ENCODE measurements around the gene PRM1.

The PRM1 gene

DNA sequence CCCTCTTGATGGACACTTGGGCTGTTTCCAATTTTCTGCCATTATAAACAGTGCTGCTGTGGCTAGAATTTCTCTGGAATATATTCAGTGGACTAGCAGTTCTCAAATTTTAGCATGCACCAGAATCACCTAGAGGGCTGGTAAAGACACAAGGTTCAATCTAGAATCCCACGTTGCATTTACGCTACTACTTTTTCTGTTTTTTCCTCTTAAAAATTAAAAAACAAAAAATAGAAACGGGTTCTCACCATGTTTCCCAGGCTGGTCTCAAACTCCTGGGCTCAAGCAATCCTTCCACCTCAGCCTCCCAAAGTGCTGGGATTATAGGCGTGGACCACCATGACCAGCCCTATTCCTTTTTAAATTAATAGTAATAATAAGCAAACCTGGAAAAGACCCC, 14.5 kb upstream of the PRM1 start:
- peaks cover 45% of the 10 kb centered on the region for H3K4me1 ChIP-seq (ENCODE audit: insufficient read depth, low read length)
- no peak overlapping the region for H3K9ac ChIP-seq (ENCODE audit: low read depth, low read length)
- peaks cover 3% of the 10 kb centered on the region; the same call in 1 of the 2 replicates for H4K20me1 ChIP-seq (ENCODE audit: insufficient read depth, low read length)
- H2AFZ ChIP-seq (ENCODE audit: low read depth, low read length) = no peak overlapping the region
- H3K79me2 ChIP-seq (ENCODE audit: insufficient read depth, low read length) = no peaks in the 10 kb centered on the region
- no peaks in the 10 kb centered on the region for H3K36me3 ChIP-seq (ENCODE audit: insufficient read depth, low read length)
- no peak overlapping the region for H3K4me2 ChIP-seq (ENCODE audit: insufficient read depth, low read length)
- DNase-seq = no peak
- H3K27ac ChIP-seq (ENCODE audit: low read length) = no peak overlapping the region
- no peak for TF ChIP-seq EZH2 (IDR thresholded peaks at IDR 0.05; ENCODE audit: borderline replicate concordance, low read depth, low read length, severe bottlenecking)
- TF ChIP-seq, protein P1, sequence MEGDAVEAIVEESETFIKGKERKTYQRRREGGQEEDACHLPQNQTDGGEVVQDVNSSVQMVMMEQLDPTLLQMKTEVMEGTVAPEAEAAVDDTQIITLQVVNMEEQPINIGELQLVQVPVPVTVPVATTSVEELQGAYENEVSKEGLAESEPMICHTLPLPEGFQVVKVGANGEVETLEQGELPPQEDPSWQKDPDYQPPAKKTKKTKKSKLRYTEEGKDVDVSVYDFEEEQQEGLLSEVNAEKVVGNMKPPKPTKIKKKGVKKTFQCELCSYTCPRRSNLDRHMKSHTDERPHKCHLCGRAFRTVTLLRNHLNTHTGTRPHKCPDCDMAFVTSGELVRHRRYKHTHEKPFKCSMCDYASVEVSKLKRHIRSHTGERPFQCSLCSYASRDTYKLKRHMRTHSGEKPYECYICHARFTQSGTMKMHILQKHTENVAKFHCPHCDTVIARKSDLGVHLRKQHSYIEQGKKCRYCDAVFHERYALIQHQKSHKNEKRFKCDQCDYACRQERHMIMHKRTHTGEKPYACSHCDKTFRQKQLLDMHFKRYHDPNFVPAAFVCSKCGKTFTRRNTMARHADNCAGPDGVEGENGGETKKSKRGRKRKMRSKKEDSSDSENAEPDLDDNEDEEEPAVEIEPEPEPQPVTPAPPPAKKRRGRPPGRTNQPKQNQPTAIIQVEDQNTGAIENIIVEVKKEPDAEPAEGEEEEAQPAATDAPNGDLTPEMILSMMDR (IDR thresholded peaks at IDR 0.05; ENCODE audit: borderline replicate concordance, extremely low read depth, low read length, poor library complexity, severe bottlenecking) = no peak
- H3K4me3 ChIP-seq (ENCODE audit: low read depth in 1 of 2, low read length in 2 of 2) = no peak overlapping the region
- ATAC-seq (ENCODE audit: insufficient read depth, low read depth) = no peak
- no peaks in the 10 kb centered on the region for H3K9me3 ChIP-seq (ENCODE audit: insufficient read depth, low read length, severe bottlenecking)
- H3K27me3 ChIP-seq (ENCODE audit: insufficient read depth, low read length, poor library complexity) = no peaks in the 10 kb centered on the region

DNA sequence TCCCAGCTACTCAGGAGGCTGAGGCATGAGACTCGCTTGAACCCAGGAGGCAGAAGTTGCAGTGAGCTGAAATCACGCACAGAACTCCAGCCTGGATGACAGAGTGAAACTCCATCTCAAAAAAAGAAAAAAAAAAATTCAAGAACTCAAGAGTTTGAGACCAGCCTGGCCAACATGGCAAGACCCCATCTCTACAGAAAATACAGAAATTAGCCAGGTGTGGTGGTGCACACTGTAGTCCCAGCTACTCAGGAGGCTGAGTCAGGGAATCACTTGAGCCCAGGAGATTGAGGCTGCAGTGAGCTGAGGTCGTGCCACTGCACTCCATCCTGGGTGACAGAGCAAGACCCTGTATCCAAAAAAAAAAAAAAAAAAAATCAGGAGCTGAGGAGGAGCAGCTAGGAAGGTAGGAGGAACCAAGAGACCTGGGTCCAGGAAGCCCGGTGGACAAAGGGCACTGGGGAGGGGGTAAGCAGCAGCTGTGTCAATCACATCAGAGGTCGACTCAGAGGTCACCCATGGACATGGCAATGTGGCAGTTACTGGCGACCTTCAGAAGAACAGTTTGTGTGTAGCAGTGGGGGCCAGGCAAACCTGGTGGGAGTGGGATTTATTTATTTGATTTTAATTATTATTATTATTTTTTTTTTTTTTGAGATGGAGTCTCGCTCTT, 11.1 kb upstream of the PRM1 start:
- Histone ChIP-seq H3K79me2 (ENCODE audit: insufficient read depth, low read length) (no peaks in the 10 kb centered on the region), H3K9ac (ENCODE audit: low read depth, low read length) (no peak overlapping the region), H3K4me1 (ENCODE audit: insufficient read depth, low read length) (peaks cover 14% of the 10 kb centered on the region), H3K27ac (ENCODE audit: low read length) (no peak overlapping the region), H3K27me3 (ENCODE audit: insufficient read depth, low read length, poor library complexity) (no peaks in the 10 kb centered on the region), H3K4me3 (ENCODE audit: low read depth in 1 of 2, low read length in 2 of 2) (no peak overlapping the region), H2AFZ (ENCODE audit: low read depth, low read length) (no peak overlapping the region), H3K36me3 (ENCODE audit: insufficient read depth, low read length) (no peaks in the 10 kb centered on the region), H3K4me2 (ENCODE audit: insufficient read depth, low read length) (no peak overlapping the region), H3K9me3 (ENCODE audit: insufficient read depth, low read length, severe bottlenecking) (no peaks in the 10 kb centered on the region), H4K20me1 (ENCODE audit: insufficient read depth, low read length) (peaks cover 3% of the 10 kb centered on the region; the same call in 1 of the 2 replicates)
- no peak for DNase-seq
- no peak for ATAC-seq (ENCODE audit: insufficient read depth, low read depth)
- TF ChIP-seq EZH2 (IDR thresholded peaks at IDR 0.05; ENCODE audit: borderline replicate concordance, low read depth, low read length, severe bottlenecking) = no peak
- TF ChIP-seq, protein P1 (IDR thresholded peaks at IDR 0.05; ENCODE audit: borderline replicate concordance, extremely low read depth, low read length, poor library complexity, severe bottlenecking) = no peak

DNA sequence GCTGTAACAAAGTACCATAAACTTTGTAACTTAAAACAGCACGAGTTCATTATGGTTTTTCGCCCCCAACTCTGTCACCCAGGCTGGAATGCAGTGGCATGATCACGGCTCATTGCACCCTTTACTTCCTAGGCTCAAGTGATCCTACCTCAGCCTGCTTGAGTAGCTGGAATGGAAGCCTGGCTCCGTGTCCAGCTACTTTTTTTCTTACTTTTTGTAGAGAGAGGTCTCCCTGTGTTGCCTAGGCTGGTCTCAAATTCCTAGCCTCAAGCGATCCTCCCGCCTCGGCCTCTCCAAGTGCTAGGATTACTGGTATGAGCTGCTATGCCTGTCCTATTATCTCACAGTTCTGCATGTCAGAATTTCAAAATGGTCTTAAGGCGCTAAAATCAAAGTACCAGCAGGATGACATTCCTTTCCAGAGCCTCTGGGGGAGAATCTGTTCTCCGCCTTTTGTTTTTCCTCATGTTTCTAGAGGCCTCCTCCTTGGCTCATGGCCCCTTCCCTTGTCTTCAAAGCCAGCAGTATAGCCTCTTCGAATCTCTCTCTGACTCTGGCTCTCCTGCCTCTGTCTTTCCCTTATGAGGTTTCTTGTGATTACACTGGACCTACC, 10.1 kb upstream of the PRM1 start:
- H3K9me3 ChIP-seq (ENCODE audit: insufficient read depth, low read length, severe bottlenecking) = no peaks in the 10 kb centered on the region
- H3K4me3 ChIP-seq (ENCODE audit: low read depth in 1 of 2, low read length in 2 of 2) = no peak overlapping the region
- H2AFZ ChIP-seq (ENCODE audit: low read depth, low read length) = no peak overlapping the region
- DNase-seq (no peak), ATAC-seq (ENCODE audit: insufficient read depth, low read depth) (no peak)
- H3K4me2 ChIP-seq (ENCODE audit: insufficient read depth, low read length) = no peak overlapping the region
- H4K20me1 ChIP-seq (ENCODE audit: insufficient read depth, low read length) = no peaks in the 10 kb centered on the region
- no peaks in the 10 kb centered on the region for H3K27me3 ChIP-seq (ENCODE audit: insufficient read depth, low read length, poor library complexity)
- no peaks in the 10 kb centered on the region for H3K36me3 ChIP-seq (ENCODE audit: insufficient read depth, low read length)
- H3K27ac ChIP-seq (ENCODE audit: low read length) = no peak overlapping the region
- H3K79me2 ChIP-seq (ENCODE audit: insufficient read depth, low read length) = no peaks in the 10 kb centered on the region
- H3K4me1 ChIP-seq (ENCODE audit: insufficient read depth, low read length) = peaks cover 4% of the 10 kb centered on the region
- no peak overlapping the region for H3K9ac ChIP-seq (ENCODE audit: low read depth, low read length)
- TF ChIP-seq, protein P1 (IDR thresholded peaks at IDR 0.05; ENCODE audit: borderline replicate concordance, extremely low read depth, low read length, poor library complexity, severe bottlenecking) = no peak
- no peak for TF ChIP-seq EZH2 (IDR thresholded peaks at IDR 0.05; ENCODE audit: borderline replicate concordance, low read depth, low read length, severe bottlenecking)
